GM12801 (cell line): ENCODE measurements around the gene RASA3.

Source experiments
- CTCF ChIP-seq: IDR thresholded peaks from one replicate; pipeline ENCODE4 v1.5.1; 2011; ENCODE audit warnings: control low read depth; ENCODE audit not compliant: insufficient read length; ENCODE audit errors: extremely low read depth

The RASA3 gene

GRCh38 chr13:114080739-114081561 lies 51.5 kb downstream of the RASA3 start:
- no peak for TF ChIP-seq CTCF

DNA sequence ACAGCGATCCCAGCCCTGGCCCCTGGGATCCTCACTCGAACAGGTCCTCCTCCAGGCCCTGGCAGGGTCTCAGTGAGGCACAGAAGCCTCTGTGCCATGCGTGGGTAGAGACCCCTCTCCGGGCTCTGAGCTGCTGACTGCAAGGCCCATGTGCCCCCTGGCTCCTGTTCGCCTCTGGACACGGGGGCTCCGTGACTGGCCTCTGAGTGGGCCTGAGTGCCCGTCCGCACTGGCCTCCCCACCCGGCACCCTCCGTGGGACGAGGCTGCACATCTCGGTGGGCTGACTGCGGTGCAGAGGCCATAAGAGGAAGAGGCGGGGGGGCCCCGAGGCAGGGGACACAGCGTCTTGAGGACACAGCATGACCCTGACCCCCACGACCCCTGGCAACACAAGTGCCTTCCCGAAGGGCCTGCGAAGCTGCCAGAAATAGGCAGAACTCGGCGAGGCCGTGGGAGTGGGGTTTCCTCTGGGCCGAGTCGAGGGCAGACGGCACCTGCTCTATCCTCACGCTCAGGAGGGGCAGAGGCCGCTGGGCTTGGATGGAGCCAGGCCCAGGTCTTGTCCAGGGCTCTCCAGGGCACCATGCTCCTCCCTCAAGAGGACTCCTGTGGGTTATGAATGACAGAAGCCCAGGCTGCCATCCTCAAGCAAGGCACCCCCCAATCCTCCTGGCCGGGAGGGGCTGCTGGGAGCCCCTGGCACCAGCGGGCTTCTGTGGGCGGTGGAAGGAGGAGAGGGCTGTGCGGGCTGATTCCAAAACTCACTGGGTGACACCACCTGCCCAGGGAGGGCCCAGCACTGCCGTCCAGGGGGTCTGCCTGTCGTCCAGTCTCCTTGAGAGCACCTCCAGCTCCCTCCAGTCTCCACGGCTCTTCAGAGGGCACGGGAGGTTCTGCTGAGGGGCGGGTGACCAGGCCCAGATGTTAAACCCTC lies 52.6 kb downstream of the RASA3 start:
- no peak for TF ChIP-seq CTCF

- TF ChIP-seq CTCF: no peak
Observed at GRCh38 chr13:114078461-114079451, 53.7 kb downstream of the RASA3 start.

GRCh38 chr13:114077933-114078325 lies 54.5 kb downstream of the RASA3 start:
- TF ChIP-seq CTCF: no peak

GRCh38 chr13:114077099-114077932 lies 55.1 kb downstream of the RASA3 start:
- no peak for TF ChIP-seq CTCF

- no peak for TF ChIP-seq CTCF
Observed at GRCh38 chr13:114076329-114077090, 55.9 kb downstream of the RASA3 start.
